DLD1 (cell line): Measurements from ENCODE around the gene PRKAG2.

Experiments used
- in situ Hi-C: cut with HindIII; loops from 2 replicates; pipeline ENCODE4 v1.10.0; 2017; ENCODE audit warnings: low sequenced_read_pairs

The PRKAG2 gene

DNA sequence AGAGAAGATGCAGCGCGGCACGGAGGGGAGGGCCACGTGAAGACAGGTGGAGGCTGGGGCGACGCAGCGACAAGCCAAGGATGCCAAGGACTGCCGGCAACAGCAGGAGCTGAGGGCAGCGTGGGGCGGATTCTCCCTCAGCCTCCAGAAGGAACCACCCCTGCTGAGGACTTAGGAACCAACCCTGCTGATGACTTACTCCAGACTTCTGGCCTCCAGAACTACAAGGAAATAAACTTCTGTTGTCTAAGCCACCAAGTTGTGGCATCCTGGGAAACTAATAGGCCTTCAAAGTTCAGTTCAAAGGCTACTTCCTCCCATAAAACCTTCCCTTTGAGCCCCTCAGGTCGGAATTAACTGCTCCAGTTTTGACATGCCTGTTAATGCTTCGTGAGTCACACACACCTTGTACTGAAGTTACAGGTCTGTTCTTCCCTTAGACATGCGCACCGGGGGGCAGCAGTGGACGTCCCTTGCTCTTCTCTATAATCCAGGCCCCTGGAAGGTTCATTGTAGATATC, 268.8 kb downstream of the PRKAG2 start:
- in situ Hi-C loops = loop anchor here (5.0 kb wide), 1 partner anchor 129 kb away; no protein-coding TSS in a partner anchor

GRCh38 chr7:151607464-151607867, 269.4 kb downstream of the PRKAG2 start:
- in situ Hi-C loops = loop anchor here (5.0 kb wide), 1 partner anchor 130 kb away; no protein-coding TSS in a partner anchor

DNA sequence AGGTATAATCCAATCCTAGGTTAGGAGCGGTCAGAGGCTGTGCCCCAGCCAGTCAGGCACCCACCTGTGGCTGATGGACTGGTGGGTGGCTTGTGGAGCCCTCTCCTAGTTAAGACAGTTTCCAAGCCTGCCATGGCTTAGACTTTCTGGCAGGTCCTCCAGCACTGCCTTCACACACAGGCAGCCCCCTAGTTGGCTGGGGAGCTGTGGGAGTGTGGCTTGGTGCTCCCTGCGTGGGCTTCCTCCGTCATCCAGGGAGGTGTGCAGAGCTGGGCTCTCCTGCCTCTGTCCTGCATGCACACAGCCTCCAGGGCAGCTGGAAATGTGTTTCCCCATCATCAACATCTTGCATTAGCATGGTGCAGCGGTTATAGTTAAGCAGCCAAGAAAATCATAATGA, 273.0 kb downstream of the PRKAG2 start:
- in situ Hi-C loops = no loop called here

- in situ Hi-C loops = no loop called here
Measured at GRCh38 chr7:151601521-151602305, 275.2 kb downstream of the PRKAG2 start.

GRCh38 chr7:151600331-151600730, 276.6 kb downstream of the PRKAG2 start:
- in situ Hi-C loops = no loop called here

GRCh38 chr7:151599401-151600227, 277.3 kb downstream of the PRKAG2 start:
- in situ Hi-C loops = no loop called here

- in situ Hi-C loops = no loop called here
Measured at GRCh38 chr7:151597541-151598444, 279.1 kb downstream of the PRKAG2 start.

- in situ Hi-C loops = no loop called here
Measured at GRCh38 chr7:151595702-151596350, 281.1 kb downstream of the PRKAG2 start.

DNA sequence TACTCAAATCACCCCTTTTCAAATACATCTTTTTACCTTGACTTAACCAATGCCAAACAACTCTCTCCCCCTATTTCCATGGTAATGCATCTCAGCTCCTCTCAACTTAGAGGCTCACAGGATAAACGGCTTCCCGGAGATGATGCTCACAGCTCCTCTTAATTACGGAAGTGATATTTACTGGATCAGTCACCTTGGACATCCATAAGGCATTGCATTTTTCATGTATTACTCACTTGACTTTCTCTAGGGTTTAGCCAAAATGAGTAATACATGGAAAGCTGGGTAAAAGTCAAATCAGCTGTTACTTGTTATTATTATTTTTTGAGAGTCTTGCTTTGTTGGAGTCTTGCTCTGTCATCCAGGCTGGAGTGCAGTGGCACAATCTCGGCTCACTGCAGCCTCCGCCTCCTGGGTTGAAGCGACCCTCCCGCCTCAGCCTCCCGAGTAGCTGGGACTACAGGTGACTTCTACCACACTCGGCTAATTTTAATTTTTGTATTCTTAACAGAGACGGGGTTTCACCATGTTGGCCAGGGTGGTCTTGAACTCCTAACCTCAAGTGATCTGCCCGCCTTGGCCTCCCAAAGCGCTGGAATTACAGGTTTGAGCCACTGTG, 283.9 kb downstream of the PRKAG2 start:
- in situ Hi-C loops = no loop called here

DNA sequence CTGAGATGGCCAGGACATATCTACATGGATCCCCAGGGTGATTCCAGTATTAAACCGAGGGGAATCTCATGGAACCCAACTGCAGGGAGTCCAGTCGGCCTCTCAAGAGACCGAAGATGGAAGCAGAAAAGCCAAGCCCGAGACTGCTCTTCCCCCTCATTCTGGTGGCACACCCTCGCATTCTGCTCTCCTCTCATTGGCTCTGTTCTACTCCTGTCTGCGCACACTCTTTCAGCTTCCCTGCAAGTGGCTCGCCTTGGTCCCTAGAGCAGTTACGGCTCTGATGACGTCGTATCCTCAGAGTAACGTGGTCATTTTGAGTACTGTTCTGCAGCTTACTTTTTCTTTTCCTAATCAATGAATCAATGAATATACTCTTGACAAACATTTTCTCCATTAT, 284.6 kb downstream of the PRKAG2 start:
- in situ Hi-C loops = no loop called here

GRCh38 chr7:151591866-151592265, 285.0 kb downstream of the PRKAG2 start:
- in situ Hi-C loops = no loop called here

GRCh38 chr7:151590850-151591771, 285.8 kb downstream of the PRKAG2 start:
- in situ Hi-C loops = no loop called here

- in situ Hi-C loops = no loop called here
Measured at GRCh38 chr7:151590071-151590849, 286.7 kb downstream of the PRKAG2 start.

DNA sequence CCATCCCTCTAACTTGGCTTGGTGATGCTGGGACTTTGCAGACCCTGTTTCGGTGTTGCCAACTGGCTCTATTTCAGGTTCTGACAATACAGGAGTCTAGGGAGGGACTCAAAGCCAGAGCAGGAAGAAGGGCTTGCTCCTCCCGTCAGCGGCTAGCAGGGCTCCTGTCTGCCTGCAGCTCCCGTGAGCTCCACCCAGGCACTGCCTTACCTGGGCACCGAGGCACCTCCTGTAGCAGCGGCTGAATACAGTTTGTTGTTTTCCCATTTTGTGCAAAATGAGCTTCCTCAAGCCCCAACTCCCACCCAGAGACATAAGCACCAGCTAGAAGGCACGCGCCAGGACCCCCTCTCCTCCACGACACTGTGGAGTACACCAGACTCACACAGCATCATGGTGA, 287.9 kb downstream of the PRKAG2 start:
- in situ Hi-C loops = no loop called here

GRCh38 chr7:151586531-151587260, 290.2 kb downstream of the PRKAG2 start:
- in situ Hi-C loops = no loop called here

GRCh38 chr7:151585744-151586393, 291.0 kb downstream of the PRKAG2 start:
- in situ Hi-C loops = no loop called here

DNA sequence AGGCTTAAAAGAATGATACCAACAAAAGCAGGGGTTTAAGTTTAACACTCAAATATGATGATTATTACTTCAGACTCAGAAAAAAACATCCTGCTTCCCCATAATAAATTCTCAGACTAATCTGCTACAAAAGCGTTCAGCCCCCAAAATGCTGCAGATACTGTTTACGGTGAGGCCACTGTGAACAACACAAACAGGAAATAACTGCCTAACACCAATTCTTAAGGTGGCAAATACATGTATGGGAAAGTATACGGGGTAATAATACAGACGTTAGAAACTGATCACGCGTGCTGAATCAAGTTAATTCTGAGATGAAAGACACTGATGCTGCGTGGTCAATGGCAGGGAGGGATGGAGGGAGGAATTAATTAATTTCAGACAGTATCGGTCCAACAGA, 295.2 kb downstream of the PRKAG2 start:
- in situ Hi-C loops = no loop called here
